Spleen (tissue), 11 donors: ENCODE data around the gene CGNL1. TPM values are rescaled to one million over a fixed set of nuclear protein-coding genes. Genes with fewer than 3 reads are reported as not detected.

Source experiments
- DNase-seq: peaks from one replicate; pipeline ENCODE4 v3.0.0-alpha.2; 2020
- H3K27ac ChIP-seq, 8 donors: fragments of 200-600 bp; sonication (generic) in 7 of 8; 1 replicate in 4 of 8; 2 replicates in 4 of 8; pipeline versions ENCODE4 v1.5.0 to v1.8.0; 2016 to 2021; ENCODE audit warnings: inconsistent platforms in 4 of 8, mild to moderate bottlenecking in 4 of 8, moderate library complexity in 1 of 8
- H3K27me3 ChIP-seq, 7 donors: fragments of 200-600 bp; sonication (generic) in 6 of 7; replicated peaks in 1 of 7; 1 replicate in 4 of 7; 2 replicates in 3 of 7; pipeline versions ENCODE4 v1.5.0 to v1.8.0; 2016 to 2021; ENCODE audit warnings: inconsistent platforms in 3 of 7, mild to moderate bottlenecking in 1 of 7
- H3K36me3 ChIP-seq, 6 donors: fragments of 200-600 bp; sonication (generic) in 5 of 6; 1 replicate in 4 of 6; 2 replicates in 2 of 6; pipeline versions ENCODE4 v1.5.0 to v1.8.0; 2016 to 2021; ENCODE audit warnings: inconsistent platforms in 2 of 6
- H3K4me1 ChIP-seq, 6 donors: fragments of 200-600 bp; sonication (generic) in 5 of 6; 1 replicate in 3 of 6; 2 replicates in 3 of 6; pipeline versions ENCODE4 v1.5.0 to v1.8.0; 2016 to 2021; ENCODE audit warnings: inconsistent platforms in 3 of 6
- H3K4me3 ChIP-seq, 8 donors: fragments of 200-600 bp; sonication (generic) in 7 of 8; 1 replicate in 4 of 8; 2 replicates in 4 of 8; pipeline versions ENCODE4 v1.5.0 to v1.8.0; 2016 to 2021; ENCODE audit warnings: inconsistent platforms in 4 of 8, mild to moderate bottlenecking in 4 of 8, moderate library complexity in 2 of 8
- H3K9me3 ChIP-seq, 8 donors: fragments of 200-600 bp; sonication (generic) in 7 of 8; 1 replicate in 4 of 8; 2 replicates in 4 of 8; pipeline versions ENCODE4 v1.5.0 to v1.8.0; 2016 to 2021; ENCODE audit warnings: inconsistent platforms in 4 of 8
- CTCF ChIP-seq, 11 experiments: fragments of 200-600 bp in 7 of 11; fragments of 450-650 bp in 4 of 11; sonication (generic) in 4 of 11; IDR thresholded peaks in 8 of 11; conservative IDR thresholded peaks in 3 of 11; 1 replicate in 7 of 11; 2 replicates in 4 of 11; pipeline versions ENCODE4 v1.4.0 to v1.8.0; 2016 to 2021; ENCODE audit warnings: antibody characterized with exemption in 11 of 11, inconsistent platforms in 4 of 11, mild to moderate bottlenecking in 1 of 11
- POLR2A ChIP-seq, 3 donors: fragments of 450-650 bp; IDR thresholded peaks; one replicate each; pipeline ENCODE4 v1.5.1; 2017; ENCODE audit warnings: antibody characterized with exemption in 3 of 3, mild to moderate bottlenecking in 1 of 3
- POLR2AphosphoS5 ChIP-seq, 3 donors: sonication (generic); formaldehyde crosslinking; IDR thresholded peaks; one replicate each; pipeline ENCODE4 v1.5.1; 2017; ENCODE audit warnings: antibody characterized with exemption in 3 of 3
- WGBS, 5 donors: extraction: QIAGEN DNeasy Blood & Tissue Kit in 3 of 5; methylation state at CpG; one replicate each; pipeline versions ENCODE4 v1.1.5 to v1.1.7; 2013 to 2018; 5-methylcytosine and 5-hydroxymethylcytosine counted together
- intact Hi-C: fragments of 100-400 bp; cut with DNase I; formaldehyde crosslinking; loops from one replicate; pipeline ENCODE4 v1.15.0; 2023; ENCODE audit warnings: low total_unique reads
- polyA plus RNA-seq, 3 donors: library from polyadenylated mRNA; stranded (reverse); fragments of 200-250 nt; gene quantifications; one replicate each; pipeline ENCODE4 v1.2.1, GENCODE V29; 2013
- total RNA-seq, 7 donors: library from RNA; depleted of rRNA in 3 of 7; stranded (reverse); fragments of >200 nt in 3 of 7; fragmentation: NEBNext Ultra II Directional in 4 of 7; extraction: Animal tissue kit (Norgen Biotek cat#: 25700) in 4 of 7; gene quantifications; one replicate each; pipeline versions ENCODE4 v1.1.0 to v1.2.1, GENCODE V29; 2016 to 2021
- donor health status: healthy with polysubstance abuse.
- donor health status: DM: no; HTN: no; CAD: no; lungs with moderate emphysema.
- donor health status: DM: no; HTN: no; CAD: no.
- donor health status: Bipolar disorder and iron deficiency.
- donor health status: healthy.
- donor health status: DM: no; HTN: no; CAD: no.
- donor health status: DM: yes; HTN: yes; CAD: no.

The CGNL1 gene
- total and polyA plus RNA-seq, 10 donors = 0.07 to 0.73 (median 0.36) TPM

GRCh38 chr15:57589281-57589680 is 213.0 kb downstream of the CGNL1 start:
- no peaks in the 10 kb centered on the region for H3K36me3 ChIP-seq
- DNase-seq = no peak
- TF ChIP-seq POLR2AphosphoS5 (IDR thresholded peaks at IDR 0.05) (no peak), POLR2A (IDR thresholded peaks at IDR 0.05) (no peak)
- intact Hi-C loops = no loop called here
- no peak overlapping the region for H3K4me3 ChIP-seq
- peaks cover 0 to 24% (median 3%) of the 10 kb centered on the region in 7 donors for H3K27me3 ChIP-seq
- H3K4me1 ChIP-seq = peaks cover 0 to 40% (median 26%) of the 10 kb centered on the region in 6 donors
- peak overlapping the region in 5 of 8 donors; percentile 13 to 45 (median 33) for H3K27ac ChIP-seq
- WGBS, 5 donors = 62 to 89% (median 81%) methylated on average over 1 of the region's 1 CpG
- H3K9me3 ChIP-seq = no peaks in the 10 kb centered on the region

DNA sequence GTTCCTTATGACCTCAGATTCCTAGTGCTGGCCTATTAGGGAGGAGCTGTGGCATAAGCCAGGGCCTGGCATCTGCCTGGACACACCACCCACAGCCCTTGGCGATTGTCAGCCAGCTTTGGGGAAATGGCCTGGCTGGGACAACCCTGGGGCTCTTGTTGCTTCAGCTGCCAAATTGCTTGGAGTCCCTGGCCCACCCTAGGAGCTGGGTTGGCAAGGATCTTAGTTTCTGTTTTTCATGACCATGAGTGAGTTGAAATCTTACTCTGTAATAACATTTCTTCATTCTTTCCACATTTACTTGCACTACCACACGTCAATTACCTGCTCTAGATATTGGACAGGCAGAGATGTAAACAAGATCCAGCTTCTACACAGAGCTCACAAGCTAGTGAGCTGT is 213.4 kb downstream of the CGNL1 start:
- H3K9me3 ChIP-seq = no peaks in the 10 kb centered on the region
- DNase-seq = no peak
- peaks cover 2 to 41% (median 28%) of the 10 kb centered on the region in 6 donors for H3K4me1 ChIP-seq
- no peak for TF ChIP-seq POLR2AphosphoS5 (IDR thresholded peaks at IDR 0.05)
- no peak for TF ChIP-seq POLR2A (IDR thresholded peaks at IDR 0.05)
- no peak for TF ChIP-seq CTCF (IDR thresholded peaks at IDR 0.05 in 8 of 11, conservative IDR thresholded peaks at IDR 0.05 in 3 of 11)
- no peak overlapping the region for H3K4me3 ChIP-seq
- no peaks in the 10 kb centered on the region for H3K36me3 ChIP-seq
- H3K27me3 ChIP-seq = peaks cover 0 to 24% (median 3%) of the 10 kb centered on the region in 7 donors
- 78 to 88% (median 80%) methylated on average over 2 of the region's 2 CpGs for WGBS, 5 donors
- intact Hi-C loops = no loop called here
- H3K27ac ChIP-seq = peak overlapping the region in 5 of 8 donors; percentile 13 to 45 (median 33)

DNA sequence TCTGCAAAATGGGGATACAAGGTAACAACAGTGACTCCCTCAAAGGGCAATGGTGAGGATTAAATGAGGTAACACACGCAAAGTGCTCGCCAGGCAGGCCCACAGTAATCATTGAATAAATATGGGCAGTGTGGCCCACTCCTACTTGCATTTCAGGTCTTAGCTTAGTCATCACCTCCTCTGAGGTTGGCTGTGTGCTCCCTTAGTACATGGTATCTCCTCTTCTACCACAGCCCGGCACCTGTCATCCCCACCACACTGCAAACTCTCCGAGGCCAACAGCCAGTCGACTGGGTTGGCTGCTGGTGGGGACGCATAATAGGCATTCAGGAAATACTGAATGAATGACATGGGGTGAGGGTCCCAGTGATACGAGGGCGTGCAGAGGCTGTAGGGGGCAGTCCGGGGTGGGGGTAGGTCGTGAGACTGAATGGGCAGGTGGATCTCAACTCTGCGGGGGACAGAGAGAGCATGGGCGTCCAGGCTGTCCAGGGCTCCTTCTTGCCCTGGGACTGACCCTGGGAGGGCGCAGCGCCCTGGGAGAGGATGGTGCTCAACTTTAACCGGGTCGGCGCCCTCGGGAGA is 215.0 kb downstream of the CGNL1 start:
- peaks cover 3 to 43% (median 27%) of the 10 kb centered on the region in 6 donors for H3K4me1 ChIP-seq
- intact Hi-C loops = no loop called here
- no peak for DNase-seq
- 23 to 32% (median 25%) methylated on average over 12 to 18 of the region's 18 CpGs for WGBS, 5 donors
- H3K27ac ChIP-seq = peak overlapping the region in 6 of 8 donors; percentile 74 to 85 (median 79)
- H3K27me3 ChIP-seq = peaks cover 0 to 24% (median 3%) of the 10 kb centered on the region in 7 donors
- TF ChIP-seq CTCF (IDR thresholded peaks at IDR 0.05 in 8 of 11, conservative IDR thresholded peaks at IDR 0.05 in 3 of 11) (no peak), POLR2AphosphoS5 (IDR thresholded peaks at IDR 0.05) (no peak), POLR2A (IDR thresholded peaks at IDR 0.05) (no peak)
- H3K9me3 ChIP-seq = no peaks in the 10 kb centered on the region
- H3K4me3 ChIP-seq = peak overlapping the region; percentile 37 to 82 (median 51)
- no peaks in the 10 kb centered on the region for H3K36me3 ChIP-seq

GRCh38 chr15:57591822-57592367 is 215.6 kb downstream of the CGNL1 start, which contains the start of gene MYZAP:
MYZAP (plus strand) TSS chr15:57591904; CDS start chr15:57592035, 131 bp downstream.
- Histone ChIP-seq H3K4me3 (peak within 1 kb of the TSS; percentile 37 to 82 (median 51)), H3K4me1 (peaks cover 3 to 37% (median 22%) of the 10 kb centered on the region in 6 donors), H3K27me3 (peaks cover 0 to 24% (median 3%) of the 10 kb centered on the region in 7 donors), H3K9me3 (no peaks in the 10 kb centered on the region), H3K27ac (peak within 1 kb of the TSS in 7 of 8 donors; percentile 67 to 85 (median 79)), H3K36me3 (no peaks in the 10 kb centered on the region)
- TF ChIP-seq CTCF (IDR thresholded peaks at IDR 0.05 in 8 of 11, conservative IDR thresholded peaks at IDR 0.05 in 3 of 11) (no peak), POLR2AphosphoS5 (IDR thresholded peaks at IDR 0.05) (peak; percentile 44 to 74 (median 61))
- intact Hi-C loops = no loop called here
- peak; percentile 86 for DNase-seq
- WGBS, 5 donors = 3 to 11% (median 4%) methylated on average over 25 to 58 of the region's 58 CpGs
